ENCODE measurements around the gene NXPE3. TPM values are rescaled to one million over a fixed set of nuclear protein-coding genes. Genes with fewer than 3 reads are reported as not detected.

NXPE3 gene
- total and polyA plus RNA-seq, 5 donors from 2014 or later: 37.9 to 43.2 (median 42.2) TPM

GRCh38 chr3:101824702-101825101 is 45.7 kb downstream of the NXPE3 start:
- Mint-ChIP-seq H3K4me1 (peaks cover 37 to 50% (median 46%) of the 10 kb centered on the region in 4 donors), H3K9me3 (no peaks in the 10 kb centered on the region), H3K4me3 (no peak overlapping the region), H3K27me3 (no peaks in the 10 kb centered on the region), H3K27ac (peak overlapping the region; percentile 25 to 85 (median 83)), H3K36me3 (peaks cover 35% of the 10 kb centered on the region)
- Histone ChIP-seq H3K27me3 (ENCODE audit: control insufficient read depth, insufficient read depth, low read length) (no peaks in the 10 kb centered on the region), H3K27ac (ENCODE audit: insufficient read depth, low read length, poor library complexity, severe bottlenecking) (peak overlapping the region; percentile 49), H3K9me3 (ENCODE audit: control insufficient read depth in 2 of 2, low read length in 2 of 2) (no peaks in the 10 kb centered on the region), H3K4me3 (ENCODE audit: low read depth, low read length) (no peak overlapping the region), H3K4me1 (ENCODE audit: control insufficient read depth, insufficient read depth, low read length, poor library complexity, severe bottlenecking) (peaks cover 34% of the 10 kb centered on the region), H3K36me3 (ENCODE audit: control insufficient read depth, insufficient read depth, low read length) (peaks cover 30% of the 10 kb centered on the region)
- ATAC-seq (ENCODE audit: low read depth in 2 of 2): no peak
- no peak for DNase-seq

DNA sequence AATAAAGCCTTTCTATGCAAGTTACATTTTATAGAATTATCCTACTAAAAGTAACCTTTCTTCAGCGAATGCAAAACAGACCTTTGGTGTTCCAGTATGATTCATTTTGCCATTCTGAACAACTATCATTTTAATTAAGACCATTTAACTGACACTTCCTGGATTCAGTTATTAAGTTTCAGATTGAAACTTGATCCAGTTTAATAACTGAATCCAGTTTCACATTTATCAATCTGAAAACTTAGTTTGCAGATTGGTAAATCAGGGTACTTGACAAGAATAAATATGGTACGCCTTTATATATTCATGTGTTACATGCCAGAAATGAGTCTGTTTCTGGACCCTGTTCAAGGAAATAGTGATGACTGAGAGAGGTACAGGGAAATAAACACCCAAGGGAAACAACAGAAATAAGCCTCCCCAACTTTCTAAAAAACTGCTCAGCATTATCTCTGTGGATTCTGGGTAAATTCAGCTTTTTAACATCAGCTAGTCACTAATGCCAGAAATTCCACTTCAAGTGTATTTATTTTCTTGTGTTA is 47.0 kb downstream of the NXPE3 start:
- H3K4me3 Mint-ChIP-seq: peak overlapping the region in 3 of 4 donors; percentile 65 to 85 (median 69)
- H3K4me3 ChIP-seq (ENCODE audit: low read depth, low read length): no peak overlapping the region
- H3K9me3 Mint-ChIP-seq: no peaks in the 10 kb centered on the region
- H3K9me3 ChIP-seq (ENCODE audit: control insufficient read depth in 2 of 2, low read length in 2 of 2): no peaks in the 10 kb centered on the region
- peak overlapping the region; percentile 91 to 99 (median 98) for H3K27ac Mint-ChIP-seq
- H3K36me3 Mint-ChIP-seq: peaks cover 26% of the 10 kb centered on the region
- H3K27ac ChIP-seq (ENCODE audit: insufficient read depth, low read length, poor library complexity, severe bottlenecking): peak overlapping the region; percentile 94
- peaks cover 43 to 60% (median 48%) of the 10 kb centered on the region in 4 donors for H3K4me1 Mint-ChIP-seq
- no peaks in the 10 kb centered on the region for H3K27me3 ChIP-seq (ENCODE audit: control insufficient read depth, insufficient read depth, low read length)
- peaks cover 19% of the 10 kb centered on the region for H3K36me3 ChIP-seq (ENCODE audit: control insufficient read depth, insufficient read depth, low read length)
- H3K4me1 ChIP-seq (ENCODE audit: control insufficient read depth, insufficient read depth, low read length, poor library complexity, severe bottlenecking): peaks cover 37% of the 10 kb centered on the region
- DNase-seq: peak in 1 of 3 donors; percentile 34
- H3K27me3 Mint-ChIP-seq: no peaks in the 10 kb centered on the region
- ATAC-seq (ENCODE audit: low read depth in 2 of 2): no peak

DNA sequence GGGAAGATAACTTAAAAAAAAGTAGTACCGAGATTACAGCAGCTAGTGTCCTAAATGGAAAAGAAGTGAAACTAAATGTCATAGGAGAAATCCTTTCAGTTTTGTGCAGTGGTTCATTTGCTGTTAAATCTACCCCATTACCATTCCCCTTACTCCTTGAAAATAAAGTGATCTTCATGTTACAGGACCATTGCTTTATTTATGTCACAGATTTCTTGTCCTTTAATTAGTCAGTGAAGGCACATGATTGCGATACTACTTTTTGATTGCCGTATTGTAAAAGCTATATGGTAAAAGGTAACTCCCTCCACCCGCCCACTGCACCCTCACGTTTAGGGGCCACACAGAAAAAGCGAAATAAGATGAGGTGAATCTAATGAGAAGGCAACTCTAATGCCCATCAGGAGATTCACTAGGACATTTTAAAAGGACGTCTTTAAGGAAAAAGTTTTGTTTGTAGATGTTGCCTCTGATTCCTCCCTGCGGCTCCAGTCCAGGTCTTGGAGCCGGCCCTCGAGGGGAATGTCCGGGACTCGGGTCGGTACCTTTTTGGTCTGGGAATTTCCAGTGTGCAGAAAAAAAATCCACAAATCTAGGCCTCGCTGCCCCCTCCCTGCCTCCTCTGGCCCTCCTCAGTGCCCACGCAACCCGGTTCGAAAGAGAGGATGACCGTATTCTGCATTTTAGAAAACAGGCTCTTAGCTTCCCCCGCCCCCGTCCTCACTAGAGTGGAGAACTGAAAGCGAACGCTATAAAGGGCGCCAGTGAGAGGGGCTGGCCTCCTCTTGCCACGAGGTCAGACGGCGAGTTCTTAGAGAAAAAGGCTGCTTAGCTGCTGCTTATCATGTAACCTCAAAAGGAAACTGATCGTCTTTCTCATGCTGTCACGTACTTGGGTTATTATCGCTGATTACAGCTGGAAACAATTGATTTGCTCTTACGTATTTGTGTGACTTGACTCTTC is 48.5 kb downstream of the NXPE3 start:
- Mint-ChIP-seq H3K4me3 (peak overlapping the region; percentile 89 to 98 (median 96)), H3K27me3 (no peaks in the 10 kb centered on the region), H3K36me3 (peaks cover 12% of the 10 kb centered on the region), H3K9me3 (no peaks in the 10 kb centered on the region), H3K4me1 (peaks cover 41 to 60% (median 47%) of the 10 kb centered on the region in 4 donors), H3K27ac (peak overlapping the region; percentile 98 to 99 (median 98))
- peaks cover 5% of the 10 kb centered on the region for H3K36me3 ChIP-seq (ENCODE audit: control insufficient read depth, insufficient read depth, low read length)
- H3K27me3 ChIP-seq (ENCODE audit: control insufficient read depth, insufficient read depth, low read length): no peaks in the 10 kb centered on the region
- no peaks in the 10 kb centered on the region for H3K9me3 ChIP-seq (ENCODE audit: control insufficient read depth in 2 of 2, low read length in 2 of 2)
- ATAC-seq (ENCODE audit: low read depth in 2 of 2) (peak; percentile 87 to 88), DNase-seq (peak; percentile 60 to 92 (median 77))
- peaks cover 37% of the 10 kb centered on the region for H3K4me1 ChIP-seq (ENCODE audit: control insufficient read depth, insufficient read depth, low read length, poor library complexity, severe bottlenecking)
- peak overlapping the region; percentile 92 for H3K4me3 ChIP-seq (ENCODE audit: low read depth, low read length)
- peak overlapping the region; percentile 94 for H3K27ac ChIP-seq (ENCODE audit: insufficient read depth, low read length, poor library complexity, severe bottlenecking)

DNA sequence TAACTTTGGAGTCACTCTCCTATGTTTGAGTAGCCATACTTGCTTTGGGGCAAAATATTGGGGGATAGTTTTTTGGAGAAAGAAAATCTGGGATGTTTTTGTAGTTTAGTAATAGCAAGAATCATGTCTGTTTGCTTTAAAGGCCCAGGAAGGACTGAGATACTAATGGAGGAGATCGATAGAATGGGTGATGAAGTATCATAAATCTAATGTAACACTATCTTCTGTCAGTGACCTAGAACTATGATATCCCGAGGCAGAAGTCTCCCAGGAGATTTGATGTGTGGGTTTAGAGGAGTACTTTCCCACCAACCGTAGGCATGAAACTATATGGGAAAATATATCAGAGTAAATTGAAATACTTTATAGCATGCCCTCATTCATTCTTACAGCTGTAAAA is 49.3 kb downstream of the NXPE3 start:
- Mint-ChIP-seq H3K36me3 (peaks cover 7% of the 10 kb centered on the region), H3K4me3 (peak overlapping the region; percentile 89 to 98 (median 96)), H3K9me3 (no peaks in the 10 kb centered on the region), H3K27ac (peak overlapping the region; percentile 89 to 99 (median 98)), H3K4me1 (peaks cover 38 to 68% (median 49%) of the 10 kb centered on the region in 4 donors), H3K27me3 (no peaks in the 10 kb centered on the region)
- H3K27me3 ChIP-seq (ENCODE audit: control insufficient read depth, insufficient read depth, low read length): no peaks in the 10 kb centered on the region
- peaks cover 37% of the 10 kb centered on the region for H3K4me1 ChIP-seq (ENCODE audit: control insufficient read depth, insufficient read depth, low read length, poor library complexity, severe bottlenecking)
- DNase-seq (no peak), ATAC-seq (ENCODE audit: low read depth in 2 of 2) (no peak)
- H3K9me3 ChIP-seq (ENCODE audit: control insufficient read depth in 2 of 2, low read length in 2 of 2): no peaks in the 10 kb centered on the region
- H3K27ac ChIP-seq (ENCODE audit: insufficient read depth, low read length, poor library complexity, severe bottlenecking): peak overlapping the region; percentile 94
- peaks cover 4% of the 10 kb centered on the region for H3K36me3 ChIP-seq (ENCODE audit: control insufficient read depth, insufficient read depth, low read length)
- peak overlapping the region; percentile 92 for H3K4me3 ChIP-seq (ENCODE audit: low read depth, low read length)

DNA sequence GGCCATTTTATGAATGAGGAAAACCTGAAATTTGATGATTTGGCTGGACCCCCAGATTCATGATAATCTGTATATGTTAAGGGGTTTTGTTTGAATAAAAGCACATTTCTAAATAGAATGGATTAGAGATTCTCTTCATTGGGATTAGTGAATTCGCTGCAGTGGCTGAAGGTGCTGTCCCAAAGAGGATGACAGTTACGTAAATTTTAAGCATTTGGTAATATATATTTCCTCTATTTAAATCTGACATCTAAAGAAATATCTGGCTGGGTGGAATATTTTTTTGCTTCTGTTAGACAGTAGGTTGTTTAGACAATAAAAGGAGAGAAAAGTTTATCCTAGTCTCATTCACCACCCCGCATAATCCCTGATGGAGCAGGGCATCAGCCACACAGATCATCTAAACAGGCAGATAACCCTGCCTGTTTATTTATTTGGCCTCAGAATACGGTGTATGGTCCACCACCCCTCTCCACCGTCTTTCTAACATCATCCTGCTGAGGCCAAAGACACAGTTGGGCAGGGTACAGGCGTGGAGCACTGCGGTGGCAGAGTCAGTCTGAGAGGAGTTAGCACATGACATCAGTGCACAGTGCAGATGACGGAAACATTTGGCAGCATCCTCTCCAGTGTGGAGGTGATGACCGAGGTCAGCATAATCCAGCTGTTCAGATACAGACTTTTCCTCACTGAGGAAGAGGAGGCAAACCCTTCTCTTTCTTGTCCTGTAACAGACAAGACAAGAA is 49.9 kb downstream of the NXPE3 start:
- peak overlapping the region; percentile 89 to 99 (median 98) for H3K27ac Mint-ChIP-seq
- H3K36me3 Mint-ChIP-seq: peaks cover 7% of the 10 kb centered on the region
- H3K4me3 Mint-ChIP-seq: peak overlapping the region; percentile 89 to 98 (median 96)
- Histone ChIP-seq H3K27me3 (ENCODE audit: control insufficient read depth, insufficient read depth, low read length) (no peaks in the 10 kb centered on the region), H3K36me3 (ENCODE audit: control insufficient read depth, insufficient read depth, low read length) (no peaks in the 10 kb centered on the region), H3K9me3 (ENCODE audit: control insufficient read depth in 2 of 2, low read length in 2 of 2) (no peaks in the 10 kb centered on the region), H3K27ac (ENCODE audit: insufficient read depth, low read length, poor library complexity, severe bottlenecking) (peak overlapping the region; percentile 94), H3K4me1 (ENCODE audit: control insufficient read depth, insufficient read depth, low read length, poor library complexity, severe bottlenecking) (peaks cover 37% of the 10 kb centered on the region), H3K4me3 (ENCODE audit: low read depth, low read length) (peak overlapping the region; percentile 92)
- H3K27me3 Mint-ChIP-seq: no peaks in the 10 kb centered on the region
- H3K9me3 Mint-ChIP-seq: no peaks in the 10 kb centered on the region
- DNase-seq: peak; percentile 21 to 53 (median 37)
- ATAC-seq (ENCODE audit: low read depth in 2 of 2): peak; percentile 47 to 51
- H3K4me1 Mint-ChIP-seq: peaks cover 42 to 74% (median 54%) of the 10 kb centered on the region in 4 donors

- H3K9me3 Mint-ChIP-seq: no peaks in the 10 kb centered on the region
- H3K36me3 Mint-ChIP-seq: peaks cover 7% of the 10 kb centered on the region
- peaks cover 37% of the 10 kb centered on the region for H3K4me1 ChIP-seq (ENCODE audit: control insufficient read depth, insufficient read depth, low read length, poor library complexity, severe bottlenecking)
- H3K36me3 ChIP-seq (ENCODE audit: control insufficient read depth, insufficient read depth, low read length): no peaks in the 10 kb centered on the region
- peak overlapping the region; percentile 92 for H3K4me3 ChIP-seq (ENCODE audit: low read depth, low read length)
- DNase-seq: no peak
- H3K27ac ChIP-seq (ENCODE audit: insufficient read depth, low read length, poor library complexity, severe bottlenecking): peak overlapping the region; percentile 94
- H3K27ac Mint-ChIP-seq: peak overlapping the region; percentile 89 to 99 (median 98)
- H3K4me3 Mint-ChIP-seq: peak overlapping the region; percentile 89 to 98 (median 96)
- peaks cover 42 to 76% (median 56%) of the 10 kb centered on the region in 4 donors for H3K4me1 Mint-ChIP-seq
- no peaks in the 10 kb centered on the region for H3K27me3 ChIP-seq (ENCODE audit: control insufficient read depth, insufficient read depth, low read length)
- ATAC-seq (ENCODE audit: low read depth in 2 of 2): no peak
- no peaks in the 10 kb centered on the region for H3K27me3 Mint-ChIP-seq
- H3K9me3 ChIP-seq (ENCODE audit: control insufficient read depth in 2 of 2, low read length in 2 of 2): no peaks in the 10 kb centered on the region
Observed at GRCh38 chr3:101829437-101829830, 50.4 kb downstream of the NXPE3 start.

DNA sequence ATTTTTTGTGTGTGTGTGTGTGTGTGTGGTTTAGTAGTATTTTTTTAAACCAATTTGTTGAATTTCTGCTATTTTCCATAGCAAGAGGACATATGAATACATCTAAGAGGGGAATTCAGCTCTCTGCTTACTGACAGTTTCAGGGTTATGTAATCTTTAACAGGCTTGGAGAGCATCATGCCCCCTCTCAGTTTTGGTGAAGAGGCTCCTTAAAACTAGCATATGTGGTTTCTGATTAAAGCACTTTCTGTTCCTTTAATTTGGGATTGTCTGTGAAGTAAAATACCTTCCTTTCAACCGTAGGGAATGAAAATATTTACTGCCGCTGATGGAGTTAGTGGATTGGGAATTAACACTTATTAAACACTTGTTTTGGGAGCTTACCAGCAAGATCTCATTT is 50.9 kb downstream of the NXPE3 start:
- ATAC-seq (ENCODE audit: low read depth in 2 of 2): no peak
- H3K27me3 Mint-ChIP-seq: no peaks in the 10 kb centered on the region
- H3K9me3 ChIP-seq (ENCODE audit: control insufficient read depth in 2 of 2, low read length in 2 of 2): no peaks in the 10 kb centered on the region
- no peak for DNase-seq
- H3K9me3 Mint-ChIP-seq: no peaks in the 10 kb centered on the region
- peak overlapping the region in 1 of 4 donors; percentile 98 for H3K4me3 Mint-ChIP-seq
- H3K36me3 Mint-ChIP-seq: peaks cover 3% of the 10 kb centered on the region
- H3K4me1 Mint-ChIP-seq: peaks cover 42 to 78% (median 56%) of the 10 kb centered on the region in 4 donors
- H3K27ac ChIP-seq (ENCODE audit: insufficient read depth, low read length, poor library complexity, severe bottlenecking): peak overlapping the region; percentile 94
- peaks cover 37% of the 10 kb centered on the region for H3K4me1 ChIP-seq (ENCODE audit: control insufficient read depth, insufficient read depth, low read length, poor library complexity, severe bottlenecking)
- no peaks in the 10 kb centered on the region for H3K27me3 ChIP-seq (ENCODE audit: control insufficient read depth, insufficient read depth, low read length)
- peak overlapping the region; percentile 58 for H3K4me3 ChIP-seq (ENCODE audit: low read depth, low read length)
- peak overlapping the region; percentile 89 to 99 (median 98) for H3K27ac Mint-ChIP-seq
- H3K36me3 ChIP-seq (ENCODE audit: control insufficient read depth, insufficient read depth, low read length): no peaks in the 10 kb centered on the region
